Forelimb muscle (tissue), 1 donor: Measurements from ENCODE around the gene SSBP2. TPM values are rescaled to one million over a fixed set of nuclear protein-coding genes. Genes with fewer than 3 reads are reported as not detected.
"Not testable (repeated sequence)": the region's sequence is repeated elsewhere in the genome, so short reads cannot be mapped to it uniquely, and the experiment has no call there.

Source experiments
- DNase-seq: peaks from one replicate; pipeline ENCODE4 v3.0.0-alpha.2; 2013; ENCODE audit warnings: low read depth
- polyA plus RNA-seq: library from polyadenylated mRNA; unstranded; fragments of 120-200 nt; gene quantifications from one replicate; pipeline ENCODE4 v1.2.1, GENCODE V29; 2013; ENCODE audit not compliant: insufficient read length

The SSBP2 gene
- polyA plus RNA-seq, 1 donor = 64.3 TPM

GRCh38 chr5:81729276-81729675, 21.6 kb downstream of the SSBP2 start:
- no peak for DNase-seq

- no peak for DNase-seq
Measured at GRCh38 chr5:81728301-81728700, 22.6 kb downstream of the SSBP2 start.

GRCh38 chr5:81726297-81726696, 24.6 kb downstream of the SSBP2 start:
- DNase-seq = no peak

- DNase-seq = no peak
Measured at GRCh38 chr5:81724571-81724970, 26.3 kb downstream of the SSBP2 start.

- DNase-seq = no peak
Measured at GRCh38 chr5:81724108-81724507, 26.8 kb downstream of the SSBP2 start.

GRCh38 chr5:81721049-81721448, 29.8 kb downstream of the SSBP2 start:
- DNase-seq = no peak

GRCh38 chr5:81719743-81720345, 31.1 kb downstream of the SSBP2 start:
- DNase-seq = no peak

- no peak for DNase-seq
Measured at GRCh38 chr5:81718300-81718699, 32.6 kb downstream of the SSBP2 start.

GRCh38 chr5:81717860-81718259, 33.0 kb downstream of the SSBP2 start:
- no peak for DNase-seq

GRCh38 chr5:81717226-81717625, 33.7 kb downstream of the SSBP2 start:
- DNase-seq = no peak

- not testable (repeated sequence) for DNase-seq
Measured at GRCh38 chr5:81714076-81714475, 36.8 kb downstream of the SSBP2 start.

- no peak for DNase-seq
Measured at GRCh38 chr5:81708889-81709288, 42.0 kb downstream of the SSBP2 start.

GRCh38 chr5:81703840-81704239, 47.1 kb downstream of the SSBP2 start:
- DNase-seq = no peak

GRCh38 chr5:81700166-81700565, 50.7 kb downstream of the SSBP2 start:
- DNase-seq = no peak

- DNase-seq = no peak
Measured at GRCh38 chr5:81698813-81699212, 52.1 kb downstream of the SSBP2 start.

GRCh38 chr5:81696418-81697397, 54.2 kb downstream of the SSBP2 start:
- DNase-seq = no peak

- no peak for DNase-seq
Measured at GRCh38 chr5:81694726-81695125, 56.2 kb downstream of the SSBP2 start.

- DNase-seq = no peak
Measured at GRCh38 chr5:81688215-81688614, 62.7 kb downstream of the SSBP2 start.

GRCh38 chr5:81687292-81687691, 63.6 kb downstream of the SSBP2 start:
- DNase-seq = no peak

- DNase-seq = no peak
Measured at GRCh38 chr5:81685471-81685870, 65.4 kb downstream of the SSBP2 start.

GRCh38 chr5:81679885-81680284, 71.0 kb downstream of the SSBP2 start:
- DNase-seq = no peak

GRCh38 chr5:81675420-81675819, 75.5 kb downstream of the SSBP2 start:
- DNase-seq = no peak

- no peak for DNase-seq
Measured at GRCh38 chr5:81665795-81666194, 85.1 kb downstream of the SSBP2 start.
